ENCODE results near the gene ITGA6. TPM values are rescaled to one million over a fixed set of nuclear protein-coding genes. Genes with fewer than 3 reads are reported as not detected.
A peak's percentile ranks its signal among the peaks of the same experiment; 100 is the strongest.

ITGA6 gene
- total RNA-seq, 5 donors from 2014 or later (not counting 1 experiment from before 2014, with no cell fraction given): 50.7 to 188 (median 80.9) TPM

- Mint-ChIP-seq H3K27ac (peak overlapping the region; percentile 36 to 37), H3K27me3 (no peaks in the 10 kb centered on the region), H3K4me1 (peaks cover 34 to 57% (median 35%) of the 10 kb centered on the region in 3 donors), H3K9me3 (no peaks in the 10 kb centered on the region), H3K36me3 (no peaks in the 10 kb centered on the region), H3K4me3 (no peak overlapping the region)
- Histone ChIP-seq H3K9me3 (no peaks in the 10 kb centered on the region), H3K27ac (ENCODE audit: low read length) (no peak overlapping the region), H3K27me3 (replicated peaks in 1 of 2; ENCODE audit: control insufficient read depth in 2 of 2, extremely low read depth in 1 of 2, insufficient read depth in 2 of 2, low read length in 1 of 2) (no peaks in the 10 kb centered on the region), H3K4me1 (ENCODE audit: control insufficient read depth in 1 of 2, extremely low read depth in 1 of 2, insufficient read depth in 2 of 2, low read length in 2 of 2) (peaks cover 11 to 26% of the 10 kb centered on the region in 2 experiments), H3K36me3 (ENCODE audit: control insufficient read depth in 2 of 2, extremely low read depth in 1 of 2, insufficient read depth in 1 of 2, low read length in 1 of 2) (peaks cover 0 to 2% of the 10 kb centered on the region in 2 donors), H3K4me3 (ENCODE audit: control insufficient read depth in 1 of 2, extremely low read depth in 1 of 2, low read length in 1 of 2) (no peak overlapping the region)
- CTCF ChIA-PET: interaction anchor here (5.1 to 8.7 kb wide), 3 partner anchors 16 to 36 kb away, joined by 59 to 100 read pairs (median 92); no protein-coding TSS in a partner anchor
- no peak for ATAC-seq (replicated peaks in 1 of 4)
- no peak for DNase-seq
- POLR2A ChIA-PET: no interaction called here
These were observed 2.0 kb upstream of the ITGA6 start for GRCh38 chr2:172425336-172425735.

- 64% methylated on average over 11 of the region's 17 CpGs for WGBS (ENCODE audit: insufficient coverage)
- Mint-ChIP-seq H3K27ac (peak overlapping the region; percentile 86 to 87), H3K36me3 (no peaks in the 10 kb centered on the region), H3K4me3 (peak overlapping the region in 2 of 3 donors; percentile 81 to 85), H3K4me1 (peaks cover 34 to 71% (median 35%) of the 10 kb centered on the region in 3 donors), H3K9me3 (no peaks in the 10 kb centered on the region), H3K27me3 (no peaks in the 10 kb centered on the region)
- H3K27ac ChIP-seq (ENCODE audit: low read length): peak overlapping the region; percentile 45
- peak overlapping the region; percentile 67 to 93 for H3K4me3 ChIP-seq (ENCODE audit: control insufficient read depth in 1 of 2, extremely low read depth in 1 of 2, low read length in 1 of 2)
- H3K36me3 ChIP-seq (ENCODE audit: control insufficient read depth in 2 of 2, extremely low read depth in 1 of 2, insufficient read depth in 1 of 2, low read length in 1 of 2): peaks cover 0 to 2% of the 10 kb centered on the region in 2 donors
- CTCF ChIA-PET: interaction anchor here (0.6 to 8.7 kb wide), 5 partner anchors 14 to 76 kb away, joined by 3 to 100 read pairs (median 59); no protein-coding TSS in a partner anchor
- POLR2A ChIA-PET: interaction anchor here (0.7 to 1.9 kb wide), 4 partner anchors 14 to 84 kb away, joined by 3 to 7 read pairs (median 4); no protein-coding TSS in a partner anchor
- H3K4me1 ChIP-seq (ENCODE audit: control insufficient read depth in 1 of 2, extremely low read depth in 1 of 2, insufficient read depth in 2 of 2, low read length in 2 of 2): peaks cover 25 to 36% of the 10 kb centered on the region in 2 experiments
- no peak for ATAC-seq (replicated peaks in 1 of 4)
- H3K9me3 ChIP-seq: no peaks in the 10 kb centered on the region
- no peaks in the 10 kb centered on the region for H3K27me3 ChIP-seq (replicated peaks in 1 of 2; ENCODE audit: control insufficient read depth in 2 of 2, extremely low read depth in 1 of 2, insufficient read depth in 2 of 2, low read length in 1 of 2)
- no peak for DNase-seq
These were observed 641 bp upstream of the ITGA6 start for GRCh38 chr2:172426635-172427255.

GRCh38 chr2:172427990-172428831 lies 825 bp downstream of the ITGA6 start:
- ChIA-PET POLR2A (interaction anchor here (0.5 to 1.9 kb wide), 6 partner anchors 11 to 48 kb away, joined by 3 to 6 read pairs (median 4); no protein-coding TSS in a partner anchor), CTCF (interaction anchor here (0.5 to 8.7 kb wide), 14 partner anchors 12 to 828 kb away, joined by 3 to 126 read pairs (median 5); no protein-coding TSS in a partner anchor)
- H3K4me3 ChIP-seq (ENCODE audit: control insufficient read depth in 1 of 2, extremely low read depth in 1 of 2, low read length in 1 of 2): peak overlapping the region; percentile 67 to 93
- peaks cover 39 to 46% of the 10 kb centered on the region in 2 experiments for H3K4me1 ChIP-seq (ENCODE audit: control insufficient read depth in 1 of 2, extremely low read depth in 1 of 2, insufficient read depth in 2 of 2, low read length in 2 of 2)
- no peaks in the 10 kb centered on the region for H3K27me3 ChIP-seq (replicated peaks in 1 of 2; ENCODE audit: control insufficient read depth in 2 of 2, extremely low read depth in 1 of 2, insufficient read depth in 2 of 2, low read length in 1 of 2)
- H3K9me3 Mint-ChIP-seq: no peaks in the 10 kb centered on the region
- H3K27me3 Mint-ChIP-seq: no peaks in the 10 kb centered on the region
- H3K36me3 Mint-ChIP-seq: no peaks in the 10 kb centered on the region
- 3% methylated on average over 42 of the region's 63 CpGs for WGBS (ENCODE audit: insufficient coverage)
- peaks cover 0 to 2% of the 10 kb centered on the region in 2 donors for H3K36me3 ChIP-seq (ENCODE audit: control insufficient read depth in 2 of 2, extremely low read depth in 1 of 2, insufficient read depth in 1 of 2, low read length in 1 of 2)
- peak overlapping the region; percentile 90 to 92 for H3K27ac Mint-ChIP-seq
- H3K9me3 ChIP-seq: no peaks in the 10 kb centered on the region
- H3K4me3 Mint-ChIP-seq: peak overlapping the region in 2 of 3 donors; percentile 88 to 94
- peak overlapping the region; percentile 21 for H3K27ac ChIP-seq (ENCODE audit: low read length)
- ATAC-seq (replicated peaks in 1 of 4) (peak; percentile 45 to 54 (median 46)), DNase-seq (peak; percentile 40 to 77 (median 61))
- H3K4me1 Mint-ChIP-seq: peaks cover 26 to 76% (median 26%) of the 10 kb centered on the region in 3 donors

DNA sequence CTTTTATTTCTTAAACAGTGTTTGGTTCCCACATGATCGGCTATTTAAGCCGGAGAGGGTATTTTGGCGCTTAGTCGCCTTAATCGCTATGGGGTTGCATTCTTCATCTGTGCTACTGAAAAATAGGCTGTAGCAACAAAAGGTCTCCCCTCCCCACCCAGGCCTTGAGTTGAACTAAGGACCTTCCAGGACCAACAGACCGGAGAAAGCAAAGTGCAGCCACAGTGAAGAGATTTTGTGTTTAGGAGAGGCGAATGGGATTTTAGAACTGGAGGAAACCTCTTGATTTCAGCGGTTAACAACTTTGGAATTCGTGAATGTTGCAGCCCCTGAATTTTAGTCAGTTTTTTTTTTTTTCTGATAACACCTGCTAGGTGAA lies 1.4 kb downstream of the ITGA6 start:
- Histone ChIP-seq H3K27me3 (replicated peaks in 1 of 2; ENCODE audit: control insufficient read depth in 2 of 2, extremely low read depth in 1 of 2, insufficient read depth in 2 of 2, low read length in 1 of 2) (no peaks in the 10 kb centered on the region), H3K4me3 (ENCODE audit: control insufficient read depth in 1 of 2, extremely low read depth in 1 of 2, low read length in 1 of 2) (peak overlapping the region; percentile 67 to 93), H3K9me3 (no peaks in the 10 kb centered on the region), H3K4me1 (ENCODE audit: control insufficient read depth in 1 of 2, extremely low read depth in 1 of 2, insufficient read depth in 2 of 2, low read length in 2 of 2) (peaks cover 45 to 52% of the 10 kb centered on the region in 2 experiments), H3K27ac (ENCODE audit: low read length) (peak overlapping the region; percentile 21), H3K36me3 (ENCODE audit: control insufficient read depth in 2 of 2, extremely low read depth in 1 of 2, insufficient read depth in 1 of 2, low read length in 1 of 2) (peaks cover 2 to 4% of the 10 kb centered on the region in 2 donors)
- 43% methylated on average over 4 of the region's 9 CpGs for WGBS (ENCODE audit: insufficient coverage)
- DNase-seq (no peak), ATAC-seq (replicated peaks in 1 of 4) (no peak)
- Mint-ChIP-seq H3K27ac (peak overlapping the region; percentile 90 to 92), H3K27me3 (no peaks in the 10 kb centered on the region), H3K9me3 (no peaks in the 10 kb centered on the region), H3K36me3 (no peaks in the 10 kb centered on the region), H3K4me1 (peaks cover 20 to 78% (median 21%) of the 10 kb centered on the region in 3 donors), H3K4me3 (peak overlapping the region in 2 of 3 donors; percentile 88 to 94)
- ChIA-PET POLR2A (interaction anchor here (0.5 to 1.4 kb wide), 6 partner anchors 10 to 1668 kb away, joined by 3 to 6 read pairs (median 3); no protein-coding TSS in a partner anchor), CTCF (interaction anchor here (0.6 to 8.7 kb wide), 9 partner anchors 9 to 265 kb away, joined by 3 to 126 read pairs (median 5); no protein-coding TSS in a partner anchor)

DNA sequence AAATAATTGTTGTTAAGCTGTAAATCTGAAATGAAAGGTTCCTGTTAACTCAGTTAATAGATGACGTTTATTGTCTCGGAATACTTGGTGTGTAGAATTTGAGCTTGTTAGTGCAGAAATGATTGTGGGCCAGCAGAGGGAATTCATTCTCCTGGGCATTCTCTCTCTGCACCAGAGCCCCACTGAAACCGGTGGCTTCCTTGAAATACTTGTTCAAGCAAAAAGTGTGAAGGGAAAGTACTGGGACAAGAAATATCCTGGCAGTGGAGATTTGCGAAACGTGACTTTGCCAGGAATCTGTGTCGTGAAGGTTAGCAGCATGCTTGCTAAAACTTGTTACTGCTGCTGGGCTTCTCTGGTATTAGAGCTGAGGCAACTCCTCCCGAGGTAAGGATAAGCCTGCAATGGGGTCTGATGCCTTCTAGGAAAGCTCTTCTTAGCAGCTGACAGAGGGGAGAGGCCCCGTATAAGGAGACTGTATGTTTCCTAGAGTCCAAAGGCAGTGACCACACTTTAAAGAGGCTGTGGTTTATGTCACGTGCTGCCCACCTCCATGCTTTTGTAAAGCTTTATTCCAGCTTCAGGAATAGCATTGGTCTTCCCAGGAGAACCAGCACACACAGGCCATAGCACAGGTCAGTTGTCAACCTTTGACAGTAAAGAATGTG lies 2.0 kb downstream of the ITGA6 start:
- Histone ChIP-seq H3K4me3 (ENCODE audit: control insufficient read depth in 1 of 2, extremely low read depth in 1 of 2, low read length in 1 of 2) (peak overlapping the region; percentile 67 to 93), H3K36me3 (ENCODE audit: control insufficient read depth in 2 of 2, extremely low read depth in 1 of 2, insufficient read depth in 1 of 2, low read length in 1 of 2) (peaks cover 2 to 4% of the 10 kb centered on the region in 2 donors), H3K27ac (ENCODE audit: low read length) (peak overlapping the region; percentile 0), H3K27me3 (replicated peaks in 1 of 2; ENCODE audit: control insufficient read depth in 2 of 2, extremely low read depth in 1 of 2, insufficient read depth in 2 of 2, low read length in 1 of 2) (no peaks in the 10 kb centered on the region), H3K9me3 (no peaks in the 10 kb centered on the region), H3K4me1 (ENCODE audit: control insufficient read depth in 1 of 2, extremely low read depth in 1 of 2, insufficient read depth in 2 of 2, low read length in 2 of 2) (peaks cover 51 to 58% of the 10 kb centered on the region in 2 experiments)
- peaks cover 16 to 81% (median 19%) of the 10 kb centered on the region in 3 donors for H3K4me1 Mint-ChIP-seq
- H3K4me3 Mint-ChIP-seq: peak overlapping the region in 2 of 3 donors; percentile 88 to 94
- ATAC-seq (replicated peaks in 1 of 4) (no peak), DNase-seq (no peak)
- 59% methylated on average over 8 of the region's 9 CpGs for WGBS (ENCODE audit: insufficient coverage)
- ChIA-PET CTCF (interaction anchor here (0.6 to 8.7 kb wide), 13 partner anchors 9 to 934 kb away, joined by 3 to 126 read pairs (median 5); no protein-coding TSS in a partner anchor), POLR2A (interaction anchor here (0.5 to 1.4 kb wide), 8 partner anchors 9 to 1668 kb away, joined by 3 to 6 read pairs (median 3); no protein-coding TSS in a partner anchor)
- no peaks in the 10 kb centered on the region for H3K36me3 Mint-ChIP-seq
- H3K9me3 Mint-ChIP-seq: no peaks in the 10 kb centered on the region
- H3K27me3 Mint-ChIP-seq: no peaks in the 10 kb centered on the region
- peak overlapping the region; percentile 90 to 92 for H3K27ac Mint-ChIP-seq

All from T-cell (primary cell).